ENCODE results near the gene GUF1.

DNA sequence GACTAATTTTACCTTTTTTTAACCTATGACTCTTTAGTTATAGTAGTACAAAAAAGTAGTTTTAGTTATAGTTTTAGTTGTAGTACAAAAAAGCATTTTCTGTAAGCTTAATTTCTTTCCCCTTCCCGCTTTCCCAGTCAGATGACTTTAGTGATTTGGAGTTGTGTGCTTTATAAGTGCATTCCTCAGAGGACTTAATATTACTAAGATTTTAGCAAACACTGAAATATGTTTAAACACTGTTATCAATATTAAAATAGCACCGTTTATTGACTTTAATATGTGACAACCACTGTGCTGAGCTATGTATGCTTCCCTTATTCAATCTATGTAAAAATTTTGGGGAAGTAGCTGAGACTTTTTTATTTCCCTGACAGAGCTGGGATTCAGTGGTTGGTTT lies 22.8 kb downstream of the GUF1 start:
- TF ChIP-seq, protein P1, sequence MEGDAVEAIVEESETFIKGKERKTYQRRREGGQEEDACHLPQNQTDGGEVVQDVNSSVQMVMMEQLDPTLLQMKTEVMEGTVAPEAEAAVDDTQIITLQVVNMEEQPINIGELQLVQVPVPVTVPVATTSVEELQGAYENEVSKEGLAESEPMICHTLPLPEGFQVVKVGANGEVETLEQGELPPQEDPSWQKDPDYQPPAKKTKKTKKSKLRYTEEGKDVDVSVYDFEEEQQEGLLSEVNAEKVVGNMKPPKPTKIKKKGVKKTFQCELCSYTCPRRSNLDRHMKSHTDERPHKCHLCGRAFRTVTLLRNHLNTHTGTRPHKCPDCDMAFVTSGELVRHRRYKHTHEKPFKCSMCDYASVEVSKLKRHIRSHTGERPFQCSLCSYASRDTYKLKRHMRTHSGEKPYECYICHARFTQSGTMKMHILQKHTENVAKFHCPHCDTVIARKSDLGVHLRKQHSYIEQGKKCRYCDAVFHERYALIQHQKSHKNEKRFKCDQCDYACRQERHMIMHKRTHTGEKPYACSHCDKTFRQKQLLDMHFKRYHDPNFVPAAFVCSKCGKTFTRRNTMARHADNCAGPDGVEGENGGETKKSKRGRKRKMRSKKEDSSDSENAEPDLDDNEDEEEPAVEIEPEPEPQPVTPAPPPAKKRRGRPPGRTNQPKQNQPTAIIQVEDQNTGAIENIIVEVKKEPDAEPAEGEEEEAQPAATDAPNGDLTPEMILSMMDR (IDR thresholded peaks at IDR 0.05), result no peak
- TF ChIP-seq POLR2A (IDR thresholded peaks at IDR 0.05), result no peak
